ENCODE data around the gene TMEM134. TPM values are rescaled to one million over a fixed set of nuclear protein-coding genes. Genes with fewer than 3 reads are reported as not detected.
"Not testable (repeated sequence)": the region's sequence is repeated elsewhere in the genome, so short reads cannot be mapped to it uniquely, and the experiment has no call there.

Gene TMEM134
- total RNA-seq, 1 donor from 2014 or later, result 40.8 TPM

DNA sequence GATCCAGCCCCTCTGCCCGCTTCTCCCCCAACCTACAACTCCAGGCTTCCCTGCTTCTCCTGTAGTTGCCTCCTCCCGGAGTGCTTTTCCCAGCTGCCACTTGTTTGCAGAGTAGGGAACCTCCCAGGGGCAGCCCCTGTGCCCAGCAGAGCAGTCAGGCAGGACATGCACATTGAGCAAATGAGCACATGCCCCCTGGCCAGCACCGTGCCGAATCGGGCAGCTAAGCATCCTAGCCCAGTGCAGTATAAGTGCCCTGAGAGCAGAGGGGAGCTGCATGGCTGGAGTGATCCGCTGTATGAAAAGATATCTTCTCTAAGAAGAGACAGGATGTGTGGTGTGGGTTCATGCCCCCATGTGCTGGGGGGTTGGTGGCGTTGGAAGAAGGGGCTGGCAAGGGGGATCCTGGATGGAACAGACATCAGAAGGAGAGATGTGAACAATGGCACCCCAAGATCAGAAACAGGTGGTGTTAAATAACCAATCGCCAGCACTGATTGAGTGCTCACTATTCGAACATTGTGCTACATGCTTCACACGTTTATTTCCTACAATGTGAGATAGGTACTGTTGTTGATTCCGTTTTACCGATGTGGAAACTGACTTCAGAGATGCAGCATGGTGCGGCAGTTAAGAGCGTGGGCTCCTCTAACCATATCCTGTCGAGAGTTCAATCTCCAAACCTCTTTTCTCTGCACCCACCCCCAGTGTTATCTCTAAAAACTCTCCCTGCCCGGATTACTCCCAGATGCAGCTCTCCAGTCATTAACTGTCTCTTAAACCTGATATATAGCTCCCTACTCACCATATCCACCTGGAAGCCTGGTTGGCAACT, 15.0 kb upstream of the TMEM134 start:
- no peak for TF ChIP-seq CTCF (conservative IDR thresholded peaks at IDR 0.05)

DNA sequence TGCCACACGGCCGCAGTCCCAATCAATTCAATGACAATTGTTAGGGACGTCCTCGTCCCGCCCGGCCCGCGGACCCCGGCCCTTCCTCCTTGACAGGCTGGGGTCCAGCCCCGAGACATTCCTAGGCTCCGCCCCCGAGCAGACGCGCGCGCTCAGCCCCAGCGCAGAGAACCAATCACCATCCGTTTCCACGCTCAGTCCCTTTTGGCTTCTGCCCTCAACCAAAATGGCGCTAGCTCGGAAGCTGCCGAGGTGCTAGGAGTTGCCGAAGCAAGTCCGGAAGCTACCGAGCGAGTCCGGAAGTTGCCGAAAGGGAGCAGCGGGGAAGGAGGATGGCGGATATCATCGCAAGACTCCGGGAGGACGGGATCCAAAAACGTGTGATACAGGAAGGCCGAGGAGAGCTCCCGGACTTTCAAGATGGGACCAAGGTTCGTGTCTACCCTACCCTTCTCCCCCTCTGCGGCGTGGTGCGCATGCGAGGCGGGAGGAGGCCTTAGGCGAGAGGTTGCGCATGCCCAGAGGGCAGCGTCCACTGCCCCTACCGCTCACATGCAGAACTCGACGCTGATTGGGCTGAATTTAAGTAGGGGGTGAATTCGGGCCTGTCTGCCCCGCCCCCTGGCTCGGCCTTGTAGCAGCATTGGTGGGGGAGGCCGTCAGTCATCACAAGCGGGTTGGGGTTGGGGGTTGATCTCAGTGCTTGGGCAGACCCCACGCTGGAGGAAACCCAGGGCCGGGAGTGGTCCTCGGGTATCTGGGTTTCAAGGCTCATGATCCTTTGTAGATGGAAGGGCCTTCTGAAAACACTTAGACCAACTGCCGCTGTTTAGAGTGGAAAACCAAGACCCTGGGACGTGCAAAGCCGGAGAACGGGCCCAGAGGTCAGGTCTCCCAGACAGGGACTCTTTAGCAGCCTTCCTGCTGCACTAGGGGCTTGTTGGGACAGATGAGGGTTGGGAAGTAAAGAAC, 14.1 kb upstream of the TMEM134 start, which contains the start of gene AIP:
AIP (plus strand) TSS at position 200 of the 972 bp plus-strand sequence; CDS start at position 333, 133 bp downstream.
- DNase-seq (ENCODE audit: low read depth, low spot score), result peak; percentile 97
- Mint-ChIP-seq H3K4me3 (peak within 1 kb of the TSS; percentile 91), H3K27me3 (ENCODE audit: low read depth) (peaks cover 3% of the 10 kb centered on the region), H3K4me1 (peaks cover 37% of the 10 kb centered on the region), H3K27ac (ENCODE audit: unreplicated experiment) (peak within 1 kb of the TSS; percentile 98), H3K9me3 (peaks cover 6% of the 10 kb centered on the region), H3K36me3 (ENCODE audit: low read depth) (peaks cover 7% of the 10 kb centered on the region)
- TF ChIP-seq CTCF (conservative IDR thresholded peaks at IDR 0.05), result peak; percentile 30

More for the DNA sequence above, 15.0 kb upstream of the TMEM134 start:
- Mint-ChIP-seq H3K27me3 (ENCODE audit: low read depth) (peaks cover 3% of the 10 kb centered on the region), H3K27ac (ENCODE audit: unreplicated experiment) (peak overlapping the region; percentile 68), H3K36me3 (ENCODE audit: low read depth) (peaks cover 7% of the 10 kb centered on the region), H3K4me3 (peak overlapping the region; percentile 91), H3K9me3 (peaks cover 6% of the 10 kb centered on the region), H3K4me1 (peaks cover 37% of the 10 kb centered on the region)
- no peak for DNase-seq (ENCODE audit: low read depth, low spot score)

DNA sequence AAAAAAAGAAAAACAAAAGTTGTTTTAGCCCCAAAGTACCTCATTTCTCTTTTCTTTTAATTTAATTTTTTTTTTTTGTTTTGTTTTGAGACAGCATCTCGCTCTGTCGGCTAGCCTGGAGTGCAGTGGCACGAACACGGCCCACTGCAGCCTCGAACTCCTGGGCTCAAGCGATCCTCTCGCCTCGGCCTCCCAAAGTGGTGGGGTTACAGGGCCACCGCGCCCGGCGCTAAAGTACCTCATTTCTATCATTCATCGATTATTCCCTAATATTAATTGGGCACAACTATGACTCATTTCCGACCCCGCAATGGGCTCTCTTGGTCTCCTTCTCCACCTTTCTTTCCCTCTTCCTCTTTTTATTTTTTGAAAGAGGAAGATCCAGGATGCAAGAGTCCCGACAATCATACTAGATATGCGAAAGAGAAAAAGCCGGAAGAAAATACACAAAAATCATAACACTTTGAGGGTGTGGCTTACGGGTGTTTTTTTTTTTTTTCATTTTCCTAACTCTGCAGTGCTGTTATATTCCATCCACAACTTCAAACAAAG, 13.3 kb upstream of the TMEM134 start:
- H3K27me3 Mint-ChIP-seq (ENCODE audit: low read depth), result peaks cover 3% of the 10 kb centered on the region
- no peak for DNase-seq (ENCODE audit: low read depth, low spot score)
- peaks cover 6% of the 10 kb centered on the region for H3K9me3 Mint-ChIP-seq
- no peak overlapping the region for H3K27ac Mint-ChIP-seq (ENCODE audit: unreplicated experiment)
- peaks cover 7% of the 10 kb centered on the region for H3K36me3 Mint-ChIP-seq (ENCODE audit: low read depth)
- TF ChIP-seq CTCF (conservative IDR thresholded peaks at IDR 0.05), result no peak
- H3K4me3 Mint-ChIP-seq, result peak overlapping the region; percentile 91
- H3K4me1 Mint-ChIP-seq, result peaks cover 38% of the 10 kb centered on the region

- H3K4me3 Mint-ChIP-seq; H3K27ac Mint-ChIP-seq (ENCODE audit: unreplicated experiment); DNase-seq (ENCODE audit: low read depth, low spot score); H3K9me3 Mint-ChIP-seq; H3K4me1 Mint-ChIP-seq; H3K36me3 Mint-ChIP-seq (ENCODE audit: low read depth); H3K27me3 Mint-ChIP-seq (ENCODE audit: low read depth): not testable (repeated sequence)
These were observed 8.4 kb upstream of the TMEM134 start for GRCh38 chr11:67477344-67478050.

GRCh38 chr11:67476692-67477091, 7.6 kb upstream of the TMEM134 start:
- H3K36me3 Mint-ChIP-seq (ENCODE audit: low read depth); H3K27me3 Mint-ChIP-seq (ENCODE audit: low read depth); DNase-seq (ENCODE audit: low read depth, low spot score); H3K27ac Mint-ChIP-seq (ENCODE audit: unreplicated experiment); H3K4me3 Mint-ChIP-seq; H3K9me3 Mint-ChIP-seq; H3K4me1 Mint-ChIP-seq: not testable (repeated sequence)

GRCh38 chr11:67472882-67473281, 3.8 kb upstream of the TMEM134 start:
- Mint-ChIP-seq H3K9me3 (peaks cover 3% of the 10 kb centered on the region), H3K27me3 (ENCODE audit: low read depth) (peaks cover 2% of the 10 kb centered on the region), H3K4me1 (peaks cover 9% of the 10 kb centered on the region), H3K4me3 (no peak overlapping the region), H3K27ac (ENCODE audit: unreplicated experiment) (no peak overlapping the region), H3K36me3 (ENCODE audit: low read depth) (peaks cover 3% of the 10 kb centered on the region)
- no peak for TF ChIP-seq CTCF (conservative IDR thresholded peaks at IDR 0.05)
- DNase-seq (ENCODE audit: low read depth, low spot score), result no peak

Measured in neural crest cell (in vitro differentiated cells).